ENCODE measurements around the gene KDM4C. TPM values are rescaled to one million over a fixed set of nuclear protein-coding genes. Genes with fewer than 3 reads are reported as not detected.

The KDM4C gene
- total RNA-seq, 1 experiment from 2014 or later, result 16.2 TPM

- no peaks in the 10 kb centered on the region for H3K9me3 Mint-ChIP-seq (ENCODE audit: low read depth, unreplicated experiment)
- H3K27me3 Mint-ChIP-seq (ENCODE audit: unreplicated experiment), result no peaks in the 10 kb centered on the region
- BruUV-seq (replicated peaks), result no TSS peak
- intact Hi-C loops (cut with micrococcal nuclease; ENCODE audit: unreplicated experiment), result no loop called here
- no peak overlapping the region for H3K4me3 Mint-ChIP-seq (ENCODE audit: low read depth, unreplicated experiment)
- peaks cover 19% of the 10 kb centered on the region for H3K4me1 Mint-ChIP-seq (ENCODE audit: low read depth, unreplicated experiment)
- H3K36me3 Mint-ChIP-seq (ENCODE audit: insufficient read depth, unreplicated experiment), result no peaks in the 10 kb centered on the region
- DNase-seq, result no peak
- no peak overlapping the region for H3K27ac Mint-ChIP-seq (ENCODE audit: unreplicated experiment)
- CTCF ChIA-PET, result no interaction called here
- TF ChIP-seq CTCF (IDR thresholded peaks at IDR 0.05; ENCODE audit: unreplicated experiment), result no peak
These were observed 118.6 kb downstream of the KDM4C start for GRCh38 chr9:6876195-6876894.

- DNase-seq, result no peak
- CTCF ChIA-PET, result no interaction called here
- Mint-ChIP-seq H3K27me3 (ENCODE audit: unreplicated experiment) (no peaks in the 10 kb centered on the region), H3K36me3 (ENCODE audit: insufficient read depth, unreplicated experiment) (no peaks in the 10 kb centered on the region), H3K4me1 (ENCODE audit: low read depth, unreplicated experiment) (peaks cover 19% of the 10 kb centered on the region), H3K9me3 (ENCODE audit: low read depth, unreplicated experiment) (no peaks in the 10 kb centered on the region), H3K4me3 (ENCODE audit: low read depth, unreplicated experiment) (no peak overlapping the region), H3K27ac (ENCODE audit: unreplicated experiment) (no peak overlapping the region)
- intact Hi-C loops (cut with micrococcal nuclease; ENCODE audit: unreplicated experiment), result no loop called here
- no TSS peak for BruUV-seq (replicated peaks)
- no peak for TF ChIP-seq CTCF (IDR thresholded peaks at IDR 0.05; ENCODE audit: unreplicated experiment)
These were observed 119.9 kb downstream of the KDM4C start for GRCh38 chr9:6877671-6878161.

DNA sequence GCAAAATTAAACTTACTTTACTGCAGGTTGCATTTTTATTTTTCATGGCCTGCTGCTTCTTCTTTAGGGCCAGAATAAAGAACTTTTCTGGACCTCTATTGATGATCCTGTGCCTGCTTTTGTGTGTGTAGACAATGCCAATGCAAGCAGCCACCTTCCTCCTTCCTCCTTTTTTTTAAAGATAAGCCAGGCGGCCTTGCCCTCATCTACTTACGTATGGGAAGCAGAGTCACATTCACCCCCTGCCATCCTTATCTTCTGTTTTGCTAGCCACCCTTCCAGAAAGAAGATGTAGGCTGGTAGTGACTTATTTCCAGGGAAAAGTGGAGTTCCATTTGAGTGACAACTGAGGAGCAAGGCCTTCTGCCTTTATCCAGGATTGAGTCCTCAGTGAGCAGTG is 122.9 kb downstream of the KDM4C start:
- H3K27me3 Mint-ChIP-seq (ENCODE audit: unreplicated experiment), result no peaks in the 10 kb centered on the region
- no peak for DNase-seq
- intact Hi-C loops (cut with micrococcal nuclease; ENCODE audit: unreplicated experiment), result no loop called here
- no peaks in the 10 kb centered on the region for H3K36me3 Mint-ChIP-seq (ENCODE audit: insufficient read depth, unreplicated experiment)
- H3K9me3 Mint-ChIP-seq (ENCODE audit: low read depth, unreplicated experiment), result no peaks in the 10 kb centered on the region
- no peak for TF ChIP-seq CTCF (IDR thresholded peaks at IDR 0.05; ENCODE audit: unreplicated experiment)
- no peak overlapping the region for H3K4me3 Mint-ChIP-seq (ENCODE audit: low read depth, unreplicated experiment)
- peaks cover 19% of the 10 kb centered on the region for H3K4me1 Mint-ChIP-seq (ENCODE audit: low read depth, unreplicated experiment)
- BruUV-seq (replicated peaks), result no TSS peak
- no peak overlapping the region for H3K27ac Mint-ChIP-seq (ENCODE audit: unreplicated experiment)
- CTCF ChIA-PET, result no interaction called here

GRCh38 chr9:6884101-6884500 is 126.3 kb downstream of the KDM4C start:
- no peak for TF ChIP-seq CTCF (IDR thresholded peaks at IDR 0.05; ENCODE audit: unreplicated experiment)
- Mint-ChIP-seq H3K36me3 (ENCODE audit: insufficient read depth, unreplicated experiment) (no peaks in the 10 kb centered on the region), H3K4me3 (ENCODE audit: low read depth, unreplicated experiment) (no peak overlapping the region), H3K4me1 (ENCODE audit: low read depth, unreplicated experiment) (no peaks in the 10 kb centered on the region), H3K27ac (ENCODE audit: unreplicated experiment) (no peak overlapping the region), H3K9me3 (ENCODE audit: low read depth, unreplicated experiment) (no peaks in the 10 kb centered on the region), H3K27me3 (ENCODE audit: unreplicated experiment) (no peaks in the 10 kb centered on the region)
- CTCF ChIA-PET, result no interaction called here
- intact Hi-C loops (cut with micrococcal nuclease; ENCODE audit: unreplicated experiment), result no loop called here
- DNase-seq, result no peak
- BruUV-seq (replicated peaks), result no TSS peak
